ENCODE results near the gene MT1M. TPM values are rescaled to one million over a fixed set of nuclear protein-coding genes. Genes with fewer than 3 reads are reported as not detected.

MT1M gene
- total and polyA plus RNA-seq, 2 of the 4 experiments (the other 2 are of a cell fraction) = 0.10 TPM; not detected in 1

- no peak overlapping the region for H2BK5ac ChIP-seq (ENCODE audit: low read depth, low read length, poor library complexity, severe bottlenecking)
- no peaks in the 10 kb centered on the region for H4K20me1 ChIP-seq (ENCODE audit: insufficient read depth, low read length)
- no peak for TF ChIP-seq MAZ (IDR thresholded peaks at IDR 0.05; ENCODE audit: borderline replicate concordance, low read depth, low read length)
- no peak for TF ChIP-seq MAFK (IDR thresholded peaks at IDR 0.05; ENCODE audit: low read depth, low read length)
- no peak for TF ChIP-seq CEBPB (IDR thresholded peaks at IDR 0.05; ENCODE audit: low read depth, low read length)
- no peak for TF ChIP-seq FOS (IDR thresholded peaks at IDR 0.05; ENCODE audit: low read depth, low read length)
- TF ChIP-seq NFE2L2 (IDR thresholded peaks at IDR 0.05; ENCODE audit: low read depth, low read length) = no peak
- TF ChIP-seq RAD21 (IDR thresholded peaks at IDR 0.05; ENCODE audit: low read length) = no peak
- no peak for TF ChIP-seq ELK1 (IDR thresholded peaks at IDR 0.05; ENCODE audit: borderline replicate concordance, low read depth, low read length)
- no peak for TF ChIP-seq RCOR1 (IDR thresholded peaks at IDR 0.05; ENCODE audit: insufficient replicate concordance, low read length)
- no peak for TF ChIP-seq CTCF (conservative IDR thresholded peaks at IDR 0.05; ENCODE audit: low read depth, low read length)
- no peak for TF ChIP-seq POLR2A (IDR thresholded peaks at IDR 0.05; ENCODE audit: low read depth, low read length)
- no peak overlapping the region for H4K5ac ChIP-seq (ENCODE audit: low read depth, low read length)
- BruUV-seq (replicated peaks) = no TSS peak
- peak overlapping the region; percentile 56 for H2AFZ ChIP-seq (replicated peaks; ENCODE audit: low read length, poor library complexity)
- H3K9ac ChIP-seq (ENCODE audit: low read depth, low read length) = no peak overlapping the region
- H3K4me3 ChIP-seq (ENCODE audit: insufficient read depth, low read depth, low read length) = no peak overlapping the region
- H3K36me3 ChIP-seq (ENCODE audit: control insufficient read depth, insufficient read depth, low read length) = no peaks in the 10 kb centered on the region
- H3K4me1 ChIP-seq (ENCODE audit: control insufficient read depth, insufficient read depth, low read length) = peaks cover 2% of the 10 kb centered on the region
- H3K27ac ChIP-seq (ENCODE audit: insufficient read depth, low read length) = no peak overlapping the region
- H3K56ac ChIP-seq (ENCODE audit: extremely low read depth, insufficient read depth, low read length) = no peak overlapping the region
- dilution Hi-C loops (cut with HindIII; ENCODE audit: low sequenced_read_pairs, unreplicated experiment) (no loop called here), in situ Hi-C loops (cut with MboI; ENCODE audit: low sequenced_read_pairs) (no loop called here), intact Hi-C loops (cut with micrococcal nuclease) (no loop called here)
- no peak overlapping the region for H2BK15ac ChIP-seq (ENCODE audit: low read depth, low read length)
- H3K27me3 ChIP-seq (ENCODE audit: control insufficient read depth, insufficient read depth, low read length) = peaks cover 56% of the 10 kb centered on the region
- 100% methylated on average over 1 of the region's 14 CpGs; no CpG with 5 or more reads in 1 of the 2 experiments for WGBS, 2 experiments (ENCODE audit: extremely low coverage in 2 of 2, insufficient read length in 1 of 2)
- H2AK5ac ChIP-seq (ENCODE audit: low read depth, low read length) = no peak overlapping the region
- no peak overlapping the region for H3K14ac ChIP-seq (replicated peaks; ENCODE audit: low read depth, low read length)
- H3K4ac ChIP-seq (ENCODE audit: low read depth, low read length) = no peak overlapping the region
- no peak overlapping the region for H4K91ac ChIP-seq (ENCODE audit: insufficient read depth, low read depth, low read length)
- no peak for ATAC-seq (ENCODE audit: low read depth)
- no peak for DNase-seq
- no peak overlapping the region for H2AK9ac ChIP-seq (replicated peaks; ENCODE audit: low read depth, low read length, poor library complexity)
- H3K23ac ChIP-seq (ENCODE audit: low read depth, low read length) = no peak overlapping the region
- no peak overlapping the region for H3K18ac ChIP-seq (ENCODE audit: low read depth, low read length)
- H4K8ac ChIP-seq (ENCODE audit: low read depth in 2 of 2, low read length in 2 of 2) = no peak overlapping the region
- ChIA-PET POLR2A (ENCODE audit: unreplicated experiment) (no interaction called here), CTCF (no interaction called here)
- no peak overlapping the region for H2BK20ac ChIP-seq (ENCODE audit: low read depth, low read length)
- no peak overlapping the region for H3K4me2 ChIP-seq (ENCODE audit: low read depth, low read length)
- H3K79me1 ChIP-seq (ENCODE audit: low read depth in 1 of 2, low read length in 2 of 2) = no peaks in the 10 kb centered on the region
- no peak overlapping the region for H2BK120ac ChIP-seq (ENCODE audit: low read depth, low read length)
- H3K9me1 ChIP-seq (ENCODE audit: insufficient read depth, low read length) = no peaks in the 10 kb centered on the region
- peaks cover 2% of the 10 kb centered on the region; the same call in 1 of the 2 replicates for H3K9me3 ChIP-seq (ENCODE audit: control insufficient read depth, insufficient read depth, low read length)
Measured at GRCh38 chr16:56631832-56632155, 665 bp upstream of the MT1M start.
